ENCODE results near the gene SORCS2.

- TF ChIP-seq CTCF (IDR thresholded peaks at IDR 0.05 in 4 of 5, conservative IDR thresholded peaks at IDR 0.05 in 1 of 5) (no peak), POLR2A (IDR thresholded peaks at IDR 0.05) (no peak)
Observed at GRCh38 chr4:7353846-7354610, 161.7 kb downstream of the SORCS2 start.

All from gastrocnemius medialis (tissue), 4 donors.